ENCODE measurements around the gene JPT1.
A peak's percentile ranks its signal among the peaks of the same experiment; 100 is the strongest.

JPT1 gene

DNA sequence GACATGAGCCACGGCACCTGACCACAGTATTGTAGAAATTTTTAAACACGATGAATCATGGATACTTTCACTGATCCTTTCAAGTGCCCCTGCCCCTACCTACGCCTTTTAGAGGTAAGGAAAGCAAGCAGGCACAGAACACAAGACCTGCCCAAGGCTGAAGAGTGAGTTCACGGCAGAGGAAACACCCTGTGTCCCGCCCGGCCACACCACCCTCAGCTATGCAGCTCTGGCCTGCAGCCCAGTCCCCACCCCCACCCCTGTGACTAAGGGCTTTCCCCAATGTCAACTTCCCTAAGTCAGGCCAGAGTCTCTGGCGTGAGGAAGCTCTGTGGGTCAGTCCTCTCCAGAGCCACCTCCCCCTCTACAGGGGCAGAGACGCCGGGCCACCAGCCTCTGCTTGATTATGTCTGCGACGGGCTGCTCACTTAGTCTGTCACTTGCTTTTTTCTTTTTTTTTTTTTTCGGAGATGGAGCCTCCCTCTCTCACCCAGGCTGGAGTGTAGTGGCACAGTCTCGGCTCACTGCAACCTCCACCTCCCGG, 58.2 kb downstream of the JPT1 start:
- TF ChIP-seq, protein P1, sequence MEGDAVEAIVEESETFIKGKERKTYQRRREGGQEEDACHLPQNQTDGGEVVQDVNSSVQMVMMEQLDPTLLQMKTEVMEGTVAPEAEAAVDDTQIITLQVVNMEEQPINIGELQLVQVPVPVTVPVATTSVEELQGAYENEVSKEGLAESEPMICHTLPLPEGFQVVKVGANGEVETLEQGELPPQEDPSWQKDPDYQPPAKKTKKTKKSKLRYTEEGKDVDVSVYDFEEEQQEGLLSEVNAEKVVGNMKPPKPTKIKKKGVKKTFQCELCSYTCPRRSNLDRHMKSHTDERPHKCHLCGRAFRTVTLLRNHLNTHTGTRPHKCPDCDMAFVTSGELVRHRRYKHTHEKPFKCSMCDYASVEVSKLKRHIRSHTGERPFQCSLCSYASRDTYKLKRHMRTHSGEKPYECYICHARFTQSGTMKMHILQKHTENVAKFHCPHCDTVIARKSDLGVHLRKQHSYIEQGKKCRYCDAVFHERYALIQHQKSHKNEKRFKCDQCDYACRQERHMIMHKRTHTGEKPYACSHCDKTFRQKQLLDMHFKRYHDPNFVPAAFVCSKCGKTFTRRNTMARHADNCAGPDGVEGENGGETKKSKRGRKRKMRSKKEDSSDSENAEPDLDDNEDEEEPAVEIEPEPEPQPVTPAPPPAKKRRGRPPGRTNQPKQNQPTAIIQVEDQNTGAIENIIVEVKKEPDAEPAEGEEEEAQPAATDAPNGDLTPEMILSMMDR (conservative IDR thresholded peaks at IDR 0.05; ENCODE audit: low read length): no peak
- H3K4me3 ChIP-seq (ENCODE audit: low read length): no peak overlapping the region
- peak; percentile 72 for DNase-seq (ENCODE audit: low read depth)

DNA sequence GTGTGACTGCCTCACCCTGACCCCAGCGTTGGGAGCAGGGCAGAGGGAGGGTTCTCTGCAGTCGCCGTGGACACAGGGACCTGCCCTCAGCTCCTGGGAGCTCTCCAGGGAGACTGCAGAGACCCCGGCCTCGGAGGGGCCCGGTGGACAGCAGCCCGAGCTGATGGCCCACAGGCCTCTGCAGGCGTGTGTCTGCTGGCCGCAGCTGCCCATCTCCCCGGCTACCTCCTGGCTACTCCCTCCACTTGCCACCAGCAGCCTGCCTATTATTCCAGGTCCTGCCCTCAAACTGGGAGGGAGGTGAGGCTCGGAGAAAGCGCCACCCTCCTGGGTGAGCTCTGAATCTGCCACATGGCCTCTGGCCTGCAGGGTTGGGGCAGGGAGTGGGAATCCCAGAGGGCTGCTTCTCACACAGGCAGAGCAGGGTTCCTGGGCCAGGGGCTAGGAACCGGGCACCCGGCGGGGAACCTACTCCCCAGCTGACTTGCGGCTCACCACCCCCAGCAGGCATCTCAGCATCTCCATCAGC, 59.4 kb downstream of the JPT1 start:
- H3K4me3 ChIP-seq (ENCODE audit: low read length): no peak overlapping the region

DNA sequence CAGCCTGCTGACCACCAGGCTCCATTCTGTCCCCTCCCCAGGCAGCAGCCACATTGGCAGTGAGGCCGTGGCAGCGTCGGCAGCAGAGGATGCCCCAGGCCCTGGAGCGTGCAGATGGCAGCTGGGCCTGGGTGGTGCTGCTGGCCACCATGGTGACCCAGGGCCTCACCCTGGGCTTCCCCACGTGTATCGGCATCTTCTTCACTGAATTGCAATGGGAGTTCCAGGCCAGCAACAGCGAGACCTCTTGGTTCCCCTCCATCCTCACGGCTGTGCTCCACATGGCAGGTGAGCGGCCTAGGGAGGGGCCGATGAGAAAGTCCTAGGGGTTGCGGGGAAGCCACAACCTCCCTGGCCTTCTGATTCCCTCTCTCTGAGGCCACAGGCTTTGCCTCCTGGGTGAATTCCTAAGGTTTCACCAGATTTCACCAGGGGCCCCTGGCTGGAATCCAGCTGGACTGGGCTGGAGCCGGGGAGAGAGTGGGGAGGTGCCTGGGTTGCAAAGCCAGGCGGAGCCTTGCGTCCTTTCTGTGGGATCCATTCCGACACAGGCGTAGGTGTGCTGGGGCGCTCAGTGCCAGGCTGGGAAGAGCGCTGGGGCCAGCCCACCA, 60.7 kb downstream of the JPT1 start:
- H3K4me3 ChIP-seq (ENCODE audit: low read length): no peak overlapping the region
- no peak for DNase-seq (ENCODE audit: low read depth)
- TF ChIP-seq, protein P1 (conservative IDR thresholded peaks at IDR 0.05; ENCODE audit: low read length): no peak

More for the DNA sequence above, 59.4 kb downstream of the JPT1 start:
- TF ChIP-seq, protein P1 (conservative IDR thresholded peaks at IDR 0.05; ENCODE audit: low read length): no peak
- DNase-seq (ENCODE audit: low read depth): no peak

DNA sequence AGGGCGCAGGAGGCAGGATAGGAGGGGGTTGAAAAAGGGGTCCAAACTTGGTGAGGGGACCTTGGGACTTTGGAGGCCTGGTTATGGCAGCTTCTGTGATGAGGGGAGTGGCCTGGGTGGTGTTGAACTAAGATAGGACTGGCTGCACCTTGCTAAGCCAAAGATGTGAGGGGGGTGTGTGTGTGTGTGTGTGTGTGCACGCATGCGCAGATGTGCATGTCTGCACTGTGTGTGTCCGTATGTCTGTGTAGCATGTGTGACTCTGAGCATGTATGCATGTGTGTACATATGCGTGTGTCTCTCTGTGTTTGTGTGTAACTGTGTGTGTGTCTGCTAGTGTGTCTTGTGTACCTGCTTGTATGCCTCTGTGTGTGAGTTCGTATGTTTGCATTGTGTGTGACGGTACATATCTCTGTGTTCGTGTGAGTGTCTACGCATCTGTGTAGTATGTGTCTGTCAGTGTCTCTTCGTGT, 62.4 kb downstream of the JPT1 start:
- H3K4me3 ChIP-seq (ENCODE audit: low read length): no peak overlapping the region
- TF ChIP-seq, protein P1 (conservative IDR thresholded peaks at IDR 0.05; ENCODE audit: low read length): no peak
- no peak for DNase-seq (ENCODE audit: low read depth)

DNA sequence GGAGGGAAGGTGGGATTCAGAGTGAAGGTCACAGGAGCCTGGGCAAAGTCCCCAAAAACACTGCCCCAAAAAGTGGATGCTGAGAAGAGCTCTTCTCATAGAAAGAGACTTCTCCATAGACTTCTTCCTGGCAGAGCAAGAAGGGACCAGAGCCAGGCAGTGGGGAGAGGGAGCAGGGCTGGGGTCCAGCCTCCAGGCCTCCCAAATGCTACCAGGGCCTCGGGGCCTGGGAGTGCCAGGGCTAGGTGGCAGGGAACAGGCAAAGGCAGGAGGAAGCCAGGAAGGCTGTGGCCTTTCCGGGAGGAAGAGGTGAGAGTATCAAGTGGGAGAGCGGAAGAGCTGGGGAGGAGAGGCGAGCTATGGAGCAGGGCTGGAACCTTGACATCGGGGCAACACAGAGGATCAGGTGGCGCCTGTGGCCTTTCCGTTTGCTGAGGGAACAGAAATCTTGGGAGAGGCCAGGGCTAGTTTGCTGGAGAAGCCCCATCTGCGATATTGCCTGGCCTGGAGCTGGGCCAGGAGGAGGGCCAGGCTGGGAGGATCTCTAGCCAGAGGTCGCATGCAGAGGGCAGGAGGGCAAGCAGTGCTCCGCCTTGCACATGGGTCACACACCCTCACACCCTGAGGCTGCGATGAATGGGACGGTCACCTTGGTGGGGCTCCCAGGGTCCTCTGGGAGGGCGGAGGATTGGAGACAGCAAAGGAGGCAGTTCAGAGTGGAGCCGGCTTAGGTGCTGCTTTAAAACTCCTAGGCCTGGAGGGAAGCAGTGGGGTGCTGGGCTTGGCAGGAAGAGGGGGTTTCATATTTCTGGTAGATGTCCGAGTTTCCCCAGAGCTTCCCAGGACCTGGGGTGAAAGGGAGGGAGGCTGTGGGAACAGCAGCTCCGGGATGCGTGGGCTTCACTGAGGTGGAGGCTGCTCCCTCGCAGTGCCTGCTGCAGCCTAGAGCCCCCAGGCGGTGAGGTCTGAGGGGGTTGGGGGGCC, 63.1 kb downstream of the JPT1 start:
- DNase-seq (ENCODE audit: low read depth): no peak
- peak overlapping the region; percentile 5; the same call in 1 of the 2 replicates for H3K4me3 ChIP-seq (ENCODE audit: low read length)
- TF ChIP-seq, protein P1 (conservative IDR thresholded peaks at IDR 0.05; ENCODE audit: low read length): no peak

DNA sequence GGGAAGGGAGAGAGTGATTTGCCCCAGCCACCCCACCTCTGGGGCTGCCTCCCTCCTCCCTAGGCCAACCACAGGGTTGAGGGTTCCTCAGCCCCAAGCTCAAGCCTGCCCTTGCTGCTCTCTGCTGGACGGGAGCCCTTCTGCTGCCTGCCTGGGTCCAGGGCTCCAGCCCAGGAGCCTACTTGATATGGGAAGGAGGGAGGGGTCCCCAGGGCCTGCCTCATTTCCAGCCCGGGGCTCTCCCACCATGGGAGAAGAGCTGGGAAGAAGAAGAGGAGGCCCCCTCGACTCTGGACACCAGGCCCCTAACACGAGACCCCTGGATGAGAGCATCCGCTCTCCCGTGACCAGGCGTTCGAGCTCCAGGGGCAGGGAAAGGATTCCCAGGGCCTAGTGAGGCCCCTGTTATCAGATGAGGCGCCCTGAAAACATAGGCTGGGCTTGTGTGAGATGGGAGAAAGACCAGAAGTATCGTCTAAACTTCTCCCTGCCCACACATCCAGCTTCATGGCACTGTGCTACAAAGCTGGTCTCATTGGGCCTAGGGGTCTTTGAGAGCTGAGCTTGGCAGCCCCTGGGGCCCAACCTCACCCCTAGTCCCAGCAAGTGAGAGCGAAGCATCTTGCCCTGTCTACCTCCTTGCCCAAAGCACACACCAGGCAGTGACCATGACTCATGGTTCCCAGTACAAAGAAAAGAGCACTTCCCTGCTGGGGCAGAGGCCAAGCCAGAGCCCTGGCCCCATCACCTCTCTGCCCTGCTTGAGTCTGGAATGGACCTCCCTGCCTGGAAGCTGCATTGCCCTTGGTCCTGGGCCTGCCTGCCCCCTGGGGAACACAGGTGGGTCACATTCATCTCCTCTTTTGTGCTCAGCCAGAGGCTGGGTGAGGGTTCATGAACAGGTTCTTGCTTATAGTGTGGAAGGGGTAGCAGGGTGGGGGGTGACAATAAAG, 65.6 kb downstream of the JPT1 start:
- H3K4me3 ChIP-seq (ENCODE audit: low read length): peak overlapping the region; percentile 72
- TF ChIP-seq, protein P1 (conservative IDR thresholded peaks at IDR 0.05; ENCODE audit: low read length): peak; percentile 18
- DNase-seq (ENCODE audit: low read depth): peak; percentile 44
